Measurements from ENCODE around the gene SLC7A9.

SLC7A9 gene

GRCh38 chr19:32877977-32878745 is 8.6 kb upstream of the SLC7A9 start:
- TF ChIP-seq RAD21 (IDR thresholded peaks at IDR 0.05; ENCODE audit: low read depth): no peak

GRCh38 chr19:32877323-32877912 is 7.9 kb upstream of the SLC7A9 start:
- TF ChIP-seq YY1 (IDR thresholded peaks at IDR 0.05; ENCODE audit: low read depth) (no peak), FOXM1 (IDR thresholded peaks at IDR 0.05; ENCODE audit: borderline replicate concordance, low read depth) (no peak), MAX (IDR thresholded peaks at IDR 0.05) (no peak), ZBTB7A (IDR thresholded peaks at IDR 0.05; ENCODE audit: low read depth) (no peak), TAF1 (IDR thresholded peaks at IDR 0.05; ENCODE audit: low read depth) (no peak), USF1 (IDR thresholded peaks at IDR 0.05) (no peak), EP300 (IDR thresholded peaks at IDR 0.05; ENCODE audit: borderline replicate concordance) (no peak), EGR1 (IDR thresholded peaks at IDR 0.05) (no peak), TEAD4 (IDR thresholded peaks at IDR 0.05) (no peak), CEBPB (IDR thresholded peaks at IDR 0.05) (no peak), REST (IDR thresholded peaks at IDR 0.05; ENCODE audit: low read depth) (no peak), TCF12 (IDR thresholded peaks at IDR 0.05; ENCODE audit: low read depth) (no peak), RAD21 (IDR thresholded peaks at IDR 0.05; ENCODE audit: low read depth) (no peak), NFIC (IDR thresholded peaks at IDR 0.05) (no peak)

GRCh38 chr19:32876919-32877285 is 7.3 kb upstream of the SLC7A9 start:
- no peak for TF ChIP-seq REST (IDR thresholded peaks at IDR 0.05; ENCODE audit: low read depth)

- no peak for TF ChIP-seq USF1 (IDR thresholded peaks at IDR 0.05)
- no peak for TF ChIP-seq EP300 (IDR thresholded peaks at IDR 0.05; ENCODE audit: borderline replicate concordance)
- no peak for TF ChIP-seq TCF12 (IDR thresholded peaks at IDR 0.05; ENCODE audit: low read depth)
- no peak for TF ChIP-seq YY1 (IDR thresholded peaks at IDR 0.05; ENCODE audit: low read depth)
- TF ChIP-seq REST (IDR thresholded peaks at IDR 0.05; ENCODE audit: low read depth): no peak
- no peak for TF ChIP-seq MAX (IDR thresholded peaks at IDR 0.05)
- TF ChIP-seq RAD21 (IDR thresholded peaks at IDR 0.05; ENCODE audit: low read depth): no peak
- TF ChIP-seq CREB1 (IDR thresholded peaks at IDR 0.05; ENCODE audit: low read depth): no peak
- TF ChIP-seq CEBPB (IDR thresholded peaks at IDR 0.05): no peak
- TF ChIP-seq TEAD4 (IDR thresholded peaks at IDR 0.05): no peak
- TF ChIP-seq ZBTB7A (IDR thresholded peaks at IDR 0.05; ENCODE audit: low read depth): no peak
- no peak for TF ChIP-seq NFIC (IDR thresholded peaks at IDR 0.05)
- no peak for TF ChIP-seq TAF1 (IDR thresholded peaks at IDR 0.05; ENCODE audit: low read depth)
- TF ChIP-seq FOXM1 (IDR thresholded peaks at IDR 0.05; ENCODE audit: borderline replicate concordance, low read depth): no peak
These were observed 6.8 kb upstream of the SLC7A9 start for GRCh38 chr19:32876236-32876918.

Measured in Ishikawa (cell line).